Stimulated activated CD8-positive, alpha-beta memory T cell treated with anti-CD3 and anti-CD28 coated beads, Interleukin-2, amount 100 ng/mL, for 48 hours (primary cell): ENCODE results near the gene COL8A2.

Source experiments
- DNase-seq, 2 donors: peaks; one replicate each; pipeline ENCODE4 v3.0.0-alpha.2; 2020; ENCODE audit warnings: low read depth in 2 of 2

Gene COL8A2

GRCh38 chr1:36091141-36091540, 33.9 kb downstream of the COL8A2 start:
- DNase-seq: no peak

GRCh38 chr1:36089393-36090121, 35.5 kb downstream of the COL8A2 start:
- DNase-seq: no peak

GRCh38 chr1:36088577-36089392, 36.2 kb downstream of the COL8A2 start, which contains the start of gene ADPRS:
Gene ADPRS (plus strand): TSS chr1:36088892. CDS start chr1:36088905, 13 bp downstream.
- peak; percentile 84 to 91 for DNase-seq

- no peak for DNase-seq
Measured at GRCh38 chr1:36088265-36088576, 36.8 kb downstream of the COL8A2 start.

- no peak for DNase-seq
Measured at GRCh38 chr1:36087233-36088123, 37.5 kb downstream of the COL8A2 start.

GRCh38 chr1:36086529-36087232, 38.3 kb downstream of the COL8A2 start:
- no peak for DNase-seq

GRCh38 chr1:36085686-36086526, 39.1 kb downstream of the COL8A2 start:
- no peak for DNase-seq

GRCh38 chr1:36085126-36085525, 39.9 kb downstream of the COL8A2 start:
- no peak for DNase-seq

- DNase-seq: no peak
Measured at GRCh38 chr1:36084497-36085115, 40.4 kb downstream of the COL8A2 start.

GRCh38 chr1:36083635-36084496, 41.2 kb downstream of the COL8A2 start, which contains the start of gene TEKT2:
Gene TEKT2 (plus strand): TSS chr1:36084094. CDS start chr1:36084922, 828 bp downstream.
- no peak for DNase-seq

GRCh38 chr1:36083219-36083618, 41.8 kb downstream of the COL8A2 start:
- DNase-seq: no peak

- no peak for DNase-seq
Measured at GRCh38 chr1:36081926-36082485, 43.0 kb downstream of the COL8A2 start.

GRCh38 chr1:36080801-36081200, 44.2 kb downstream of the COL8A2 start:
- DNase-seq: no peak

GRCh38 chr1:36080236-36080635, 44.8 kb downstream of the COL8A2 start:
- no peak for DNase-seq

GRCh38 chr1:36076979-36077573, 47.9 kb downstream of the COL8A2 start:
- DNase-seq: no peak

- no peak for DNase-seq
Measured at GRCh38 chr1:36070349-36070748, 54.7 kb downstream of the COL8A2 start.

- no peak for DNase-seq
Measured at GRCh38 chr1:36068866-36069265, 56.2 kb downstream of the COL8A2 start.

GRCh38 chr1:36067871-36068270, 57.2 kb downstream of the COL8A2 start:
- DNase-seq: no peak
